ENCODE measurements around the gene PTPN4.

The PTPN4 gene

GRCh38 chr2:119837350-119837749 is 77.6 kb downstream of the PTPN4 start:
- no peak; the same call in 2 of the 3 replicates for ATAC-seq
- TF ChIP-seq BACH2 (CRISPR knock-in tag; IDR thresholded peaks at IDR 0.05; ENCODE audit: borderline replicate concordance) (no peak), ZNF70 (CRISPR knock-in tag; IDR thresholded peaks at IDR 0.05) (no peak), TCF4 (CRISPR knock-in tag; IDR thresholded peaks at IDR 0.05; ENCODE audit: borderline replicate concordance) (no peak), ZNF565 (CRISPR knock-in tag; conservative IDR thresholded peaks at IDR 0.05; ENCODE audit: low read depth) (no peak), TOX (CRISPR knock-in tag; IDR thresholded peaks at IDR 0.05; ENCODE audit: borderline replicate concordance) (no peak), ZFP3 (CRISPR knock-in tag; IDR thresholded peaks at IDR 0.05) (no peak)
- TF ChIP-seq, protein P1, sequence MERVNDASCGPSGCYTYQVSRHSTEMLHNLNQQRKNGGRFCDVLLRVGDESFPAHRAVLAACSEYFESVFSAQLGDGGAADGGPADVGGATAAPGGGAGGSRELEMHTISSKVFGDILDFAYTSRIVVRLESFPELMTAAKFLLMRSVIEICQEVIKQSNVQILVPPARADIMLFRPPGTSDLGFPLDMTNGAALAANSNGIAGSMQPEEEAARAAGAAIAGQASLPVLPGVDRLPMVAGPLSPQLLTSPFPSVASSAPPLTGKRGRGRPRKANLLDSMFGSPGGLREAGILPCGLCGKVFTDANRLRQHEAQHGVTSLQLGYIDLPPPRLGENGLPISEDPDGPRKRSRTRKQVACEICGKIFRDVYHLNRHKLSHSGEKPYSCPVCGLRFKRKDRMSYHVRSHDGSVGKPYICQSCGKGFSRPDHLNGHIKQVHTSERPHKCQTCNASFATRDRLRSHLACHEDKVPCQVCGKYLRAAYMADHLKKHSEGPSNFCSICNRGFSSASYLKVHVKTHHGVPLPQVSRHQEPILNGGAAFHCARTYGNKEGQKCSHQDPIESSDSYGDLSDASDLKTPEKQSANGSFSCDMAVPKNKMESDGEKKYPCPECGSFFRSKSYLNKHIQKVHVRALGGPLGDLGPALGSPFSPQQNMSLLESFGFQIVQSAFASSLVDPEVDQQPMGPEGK (CRISPR knock-in tag; IDR thresholded peaks at IDR 0.05; ENCODE audit: borderline replicate concordance), result no peak
- TF ChIP-seq, protein P2, sequence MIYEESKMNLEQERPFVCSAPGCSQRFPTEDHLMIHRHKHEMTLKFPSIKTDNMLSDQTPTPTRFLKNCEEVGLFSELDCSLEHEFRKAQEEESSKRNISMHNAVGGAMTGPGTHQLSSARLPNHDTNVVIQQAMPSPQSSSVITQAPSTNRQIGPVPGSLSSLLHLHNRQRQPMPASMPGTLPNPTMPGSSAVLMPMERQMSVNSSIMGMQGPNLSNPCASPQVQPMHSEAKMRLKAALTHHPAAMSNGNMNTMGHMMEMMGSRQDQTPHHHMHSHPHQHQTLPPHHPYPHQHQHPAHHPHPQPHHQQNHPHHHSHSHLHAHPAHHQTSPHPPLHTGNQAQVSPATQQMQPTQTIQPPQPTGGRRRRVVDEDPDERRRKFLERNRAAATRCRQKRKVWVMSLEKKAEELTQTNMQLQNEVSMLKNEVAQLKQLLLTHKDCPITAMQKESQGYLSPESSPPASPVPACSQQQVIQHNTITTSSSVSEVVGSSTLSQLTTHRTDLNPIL (CRISPR knock-in tag; IDR thresholded peaks at IDR 0.05; ENCODE audit: low read depth), result no peak
- TF ChIP-seq, protein P3, sequence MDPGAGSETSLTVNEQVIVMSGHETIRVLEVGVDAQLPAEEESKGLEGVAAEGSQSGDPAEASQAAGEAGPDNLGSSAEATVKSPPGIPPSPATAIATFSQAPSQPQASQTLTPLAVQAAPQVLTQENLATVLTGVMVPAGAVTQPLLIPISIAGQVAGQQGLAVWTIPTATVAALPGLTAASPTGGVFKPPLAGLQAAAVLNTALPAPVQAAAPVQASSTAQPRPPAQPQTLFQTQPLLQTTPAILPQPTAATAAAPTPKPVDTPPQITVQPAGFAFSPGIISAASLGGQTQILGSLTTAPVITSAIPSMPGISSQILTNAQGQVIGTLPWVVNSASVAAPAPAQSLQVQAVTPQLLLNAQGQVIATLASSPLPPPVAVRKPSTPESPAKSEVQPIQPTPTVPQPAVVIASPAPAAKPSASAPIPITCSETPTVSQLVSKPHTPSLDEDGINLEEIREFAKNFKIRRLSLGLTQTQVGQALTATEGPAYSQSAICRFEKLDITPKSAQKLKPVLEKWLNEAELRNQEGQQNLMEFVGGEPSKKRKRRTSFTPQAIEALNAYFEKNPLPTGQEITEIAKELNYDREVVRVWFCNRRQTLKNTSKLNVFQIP (CRISPR knock-in tag; IDR thresholded peaks at IDR 0.05; ENCODE audit: borderline replicate concordance, low read depth), result no peak

GRCh38 chr2:119837759-119838158 is 78.0 kb downstream of the PTPN4 start:
- no peak; the same call in 2 of the 3 replicates for ATAC-seq
- TF ChIP-seq PPARA (CRISPR knock-in tag; IDR thresholded peaks at IDR 0.05; ENCODE audit: borderline replicate concordance), result no peak
- no peak for TF ChIP-seq ZC3H10 (CRISPR knock-in tag; IDR thresholded peaks at IDR 0.05)
- no peak for TF ChIP-seq ZNF70 (CRISPR knock-in tag; IDR thresholded peaks at IDR 0.05)
- no peak for TF ChIP-seq ZNF565 (CRISPR knock-in tag; conservative IDR thresholded peaks at IDR 0.05; ENCODE audit: low read depth)
- TF ChIP-seq, protein P1 (CRISPR knock-in tag; IDR thresholded peaks at IDR 0.05; ENCODE audit: borderline replicate concordance), result no peak
- TF ChIP-seq, protein P4, sequence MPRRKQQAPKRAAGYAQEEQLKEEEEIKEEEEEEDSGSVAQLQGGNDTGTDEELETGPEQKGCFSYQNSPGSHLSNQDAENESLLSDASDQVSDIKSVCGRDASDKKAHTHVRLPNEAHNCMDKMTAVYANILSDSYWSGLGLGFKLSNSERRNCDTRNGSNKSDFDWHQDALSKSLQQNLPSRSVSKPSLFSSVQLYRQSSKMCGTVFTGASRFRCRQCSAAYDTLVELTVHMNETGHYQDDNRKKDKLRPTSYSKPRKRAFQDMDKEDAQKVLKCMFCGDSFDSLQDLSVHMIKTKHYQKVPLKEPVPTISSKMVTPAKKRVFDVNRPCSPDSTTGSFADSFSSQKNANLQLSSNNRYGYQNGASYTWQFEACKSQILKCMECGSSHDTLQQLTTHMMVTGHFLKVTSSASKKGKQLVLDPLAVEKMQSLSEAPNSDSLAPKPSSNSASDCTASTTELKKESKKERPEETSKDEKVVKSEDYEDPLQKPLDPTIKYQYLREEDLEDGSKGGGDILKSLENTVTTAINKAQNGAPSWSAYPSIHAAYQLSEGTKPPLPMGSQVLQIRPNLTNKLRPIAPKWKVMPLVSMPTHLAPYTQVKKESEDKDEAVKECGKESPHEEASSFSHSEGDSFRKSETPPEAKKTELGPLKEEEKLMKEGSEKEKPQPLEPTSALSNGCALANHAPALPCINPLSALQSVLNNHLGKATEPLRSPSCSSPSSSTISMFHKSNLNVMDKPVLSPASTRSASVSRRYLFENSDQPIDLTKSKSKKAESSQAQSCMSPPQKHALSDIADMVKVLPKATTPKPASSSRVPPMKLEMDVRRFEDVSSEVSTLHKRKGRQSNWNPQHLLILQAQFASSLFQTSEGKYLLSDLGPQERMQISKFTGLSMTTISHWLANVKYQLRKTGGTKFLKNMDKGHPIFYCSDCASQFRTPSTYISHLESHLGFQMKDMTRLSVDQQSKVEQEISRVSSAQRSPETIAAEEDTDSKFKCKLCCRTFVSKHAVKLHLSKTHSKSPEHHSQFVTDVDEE (CRISPR knock-in tag; IDR thresholded peaks at IDR 0.05), result no peak
- TF ChIP-seq, protein P3 (CRISPR knock-in tag; IDR thresholded peaks at IDR 0.05; ENCODE audit: borderline replicate concordance, low read depth), result no peak
- no peak for TF ChIP-seq ISL1 (CRISPR knock-in tag; IDR thresholded peaks at IDR 0.05)
- TF ChIP-seq ZFP30 (CRISPR knock-in tag; IDR thresholded peaks at IDR 0.05), result no peak
- TF ChIP-seq CSDC2 (CRISPR knock-in tag; IDR thresholded peaks at IDR 0.05), result no peak
- TF ChIP-seq GLIS3 (CRISPR knock-in tag; IDR thresholded peaks at IDR 0.05), result no peak
- no peak for TF ChIP-seq SNAI2 (CRISPR knock-in tag; IDR thresholded peaks at IDR 0.05)

- TF ChIP-seq ZFP3 (CRISPR knock-in tag; IDR thresholded peaks at IDR 0.05) (no peak), GLIS3 (CRISPR knock-in tag; IDR thresholded peaks at IDR 0.05) (no peak), CSDC2 (CRISPR knock-in tag; IDR thresholded peaks at IDR 0.05) (no peak), ISL1 (CRISPR knock-in tag; IDR thresholded peaks at IDR 0.05) (no peak), ZC3H10 (CRISPR knock-in tag; IDR thresholded peaks at IDR 0.05) (no peak), TCF4 (CRISPR knock-in tag; IDR thresholded peaks at IDR 0.05; ENCODE audit: borderline replicate concordance) (no peak), ESRRG (CRISPR knock-in tag; IDR thresholded peaks at IDR 0.05) (no peak)
- TF ChIP-seq, protein P3 (CRISPR knock-in tag; IDR thresholded peaks at IDR 0.05; ENCODE audit: borderline replicate concordance, low read depth), result no peak
- TF ChIP-seq, protein P4 (CRISPR knock-in tag; IDR thresholded peaks at IDR 0.05), result no peak
- TF ChIP-seq, protein P2 (CRISPR knock-in tag; IDR thresholded peaks at IDR 0.05; ENCODE audit: low read depth), result no peak
- peak; percentile 31; the same call in 1 of the 3 replicates for ATAC-seq
Measured at GRCh38 chr2:119838179-119838578, 78.5 kb downstream of the PTPN4 start.
